Sigmoid colon (tissue), 4 donors: ENCODE results near the gene ERFL.

Experiments used
- EP300 ChIP-seq, 4 donors: sonication (generic); formaldehyde crosslinking; IDR thresholded peaks; one replicate each; pipeline ENCODE4 v1.6.1; 2017; ENCODE audit warnings: antibody characterized with exemption in 4 of 4
- POLR2A ChIP-seq, 2 donors: fragments of 450-650 bp; IDR thresholded peaks; one replicate each; pipeline ENCODE4 v1.6.1; 2016; ENCODE audit warnings: antibody characterized with exemption in 2 of 2, mild to moderate bottlenecking in 2 of 2, moderate library complexity in 2 of 2
- TF ChIP-seq, protein P1 (sequence below), 4 experiments: fragments of 450-650 bp in 3 of 4; fragments of 200-600 bp in 1 of 4; IDR thresholded peaks; one replicate each; pipeline ENCODE4 v1.5.1; 2016 to 2019; ENCODE audit warnings: antibody characterized with exemption in 4 of 4, mild to moderate bottlenecking in 3 of 4, moderate library complexity in 2 of 4

DNA sequence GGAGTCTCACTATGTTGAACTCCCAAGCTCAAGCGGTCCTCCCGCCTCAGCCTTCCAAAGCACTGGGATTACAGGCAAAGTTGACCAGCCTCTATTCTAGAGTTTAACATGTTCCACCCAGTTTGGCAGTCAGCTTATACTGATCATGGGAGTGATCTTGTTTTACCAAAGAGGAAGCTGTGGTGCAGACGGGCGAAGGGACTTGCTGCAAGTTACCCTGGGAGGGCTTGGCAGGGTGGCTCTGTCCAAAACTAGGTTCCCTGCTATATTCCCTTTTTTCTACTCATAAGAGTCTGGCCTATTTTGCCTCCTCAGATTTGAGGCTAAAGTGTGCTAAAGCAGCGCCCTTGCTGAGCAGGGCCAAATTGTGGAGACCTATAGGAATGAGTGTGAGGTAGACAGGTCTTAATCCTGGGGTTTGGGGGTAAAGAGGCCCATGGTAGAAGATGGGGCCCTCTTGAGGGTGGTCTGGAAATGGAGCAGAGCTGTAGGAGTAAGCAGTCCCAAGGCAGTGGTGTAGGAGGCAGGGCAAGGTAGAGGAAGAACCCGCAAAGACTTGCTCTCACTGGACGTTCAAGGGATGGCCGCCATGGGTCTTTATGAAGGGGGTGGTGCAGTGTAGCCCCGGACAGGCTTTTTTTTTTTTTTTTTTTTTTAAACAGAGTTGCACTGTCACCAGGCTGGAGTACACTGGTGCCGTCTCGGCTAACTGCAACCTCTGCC is 64.9 kb downstream of the ERFL start:
- TF ChIP-seq POLR2A (IDR thresholded peaks at IDR 0.05) = no peak
- TF ChIP-seq, protein P1, sequence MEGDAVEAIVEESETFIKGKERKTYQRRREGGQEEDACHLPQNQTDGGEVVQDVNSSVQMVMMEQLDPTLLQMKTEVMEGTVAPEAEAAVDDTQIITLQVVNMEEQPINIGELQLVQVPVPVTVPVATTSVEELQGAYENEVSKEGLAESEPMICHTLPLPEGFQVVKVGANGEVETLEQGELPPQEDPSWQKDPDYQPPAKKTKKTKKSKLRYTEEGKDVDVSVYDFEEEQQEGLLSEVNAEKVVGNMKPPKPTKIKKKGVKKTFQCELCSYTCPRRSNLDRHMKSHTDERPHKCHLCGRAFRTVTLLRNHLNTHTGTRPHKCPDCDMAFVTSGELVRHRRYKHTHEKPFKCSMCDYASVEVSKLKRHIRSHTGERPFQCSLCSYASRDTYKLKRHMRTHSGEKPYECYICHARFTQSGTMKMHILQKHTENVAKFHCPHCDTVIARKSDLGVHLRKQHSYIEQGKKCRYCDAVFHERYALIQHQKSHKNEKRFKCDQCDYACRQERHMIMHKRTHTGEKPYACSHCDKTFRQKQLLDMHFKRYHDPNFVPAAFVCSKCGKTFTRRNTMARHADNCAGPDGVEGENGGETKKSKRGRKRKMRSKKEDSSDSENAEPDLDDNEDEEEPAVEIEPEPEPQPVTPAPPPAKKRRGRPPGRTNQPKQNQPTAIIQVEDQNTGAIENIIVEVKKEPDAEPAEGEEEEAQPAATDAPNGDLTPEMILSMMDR (IDR thresholded peaks at IDR 0.05) = no peak
- TF ChIP-seq EP300 (IDR thresholded peaks at IDR 0.05) = no peak
